Breast epithelium (tissue), 4 donors: Measurements from ENCODE around the gene ITPKB. TPM values are rescaled to one million over a fixed set of nuclear protein-coding genes. Genes with fewer than 3 reads are reported as not detected.

Experiments used
- DNase-seq, 2 donors: peaks; one replicate each; pipeline ENCODE4 v3.0.0-alpha.2; 2019; ENCODE audit warnings: low spot score in 2 of 2
- H3K27ac ChIP-seq, 2 donors: fragments of 200-600 bp; sonication (generic) in 1 of 2; one replicate each; pipeline ENCODE4 v1.5.1; 2016 to 2019; ENCODE audit warnings: mild to moderate bottlenecking in 1 of 2
- H3K27me3 ChIP-seq, 2 donors: fragments of 200-600 bp; sonication (generic) in 1 of 2; one replicate each; pipeline versions ENCODE4 v1.5.1 to v1.6.0; 2017 to 2019; ENCODE audit warnings: control low read depth in 1 of 2, mild to moderate bottlenecking in 1 of 2
- H3K36me3 ChIP-seq: fragments of 200-600 bp; one replicate; pipeline ENCODE4 v1.5.1; 2019
- H3K4me1 ChIP-seq, 2 donors: fragments of 200-600 bp; sonication (generic); one replicate each; pipeline ENCODE4 v1.5.1; 2016 to 2019; ENCODE audit warnings: control low read depth in 1 of 2
- H3K4me3 ChIP-seq, 3 donors: fragments of 200-600 bp; sonication (generic); 1 replicate in 2 of 3; 2 replicates in 1 of 3; pipeline ENCODE4 v1.5.1; 2016 to 2019; ENCODE audit warnings: mild to moderate bottlenecking in 3 of 3, moderate library complexity in 2 of 3
- H3K9me3 ChIP-seq, 2 donors: fragments of 200-600 bp; sonication (generic) in 1 of 2; one replicate each; pipeline ENCODE4 v1.5.1; 2016 to 2019; ENCODE audit warnings: control low read depth in 1 of 2
- CTCF ChIP-seq, 3 donors: fragments of 450-650 bp; IDR thresholded peaks; one replicate each; pipeline ENCODE4 v1.5.1; 2016 to 2017; ENCODE audit warnings: antibody characterized with exemption in 3 of 3, mild to moderate bottlenecking in 3 of 3, moderate library complexity in 3 of 3
- POLR2A ChIP-seq: fragments of 450-650 bp; IDR thresholded peaks from one replicate; pipeline ENCODE4 v1.6.1; 2016; ENCODE audit warnings: antibody characterized with exemption, mild to moderate bottlenecking, moderate library complexity
- POLR2AphosphoS5 ChIP-seq, 3 donors: sonication (generic); formaldehyde crosslinking; IDR thresholded peaks; one replicate each; pipeline ENCODE4 v1.6.1; 2017; ENCODE audit warnings: antibody characterized with exemption in 3 of 3
- intact Hi-C: fragments of 100-400 bp; cut with DNase I; formaldehyde crosslinking; loops from one replicate; pipeline ENCODE4 v1.15.1; 2023; ENCODE audit warnings: low total_unique reads
- total RNA-seq, 3 donors: library from RNA; depleted of rRNA; stranded (reverse); fragments of >200 nt; gene quantifications; one replicate each; pipeline ENCODE4 v1.1.0, GENCODE V29; 2016

ITPKB gene
- total RNA-seq, 3 donors from 2014 or later = 24.0 to 37.6 (median 25.6) TPM

DNA sequence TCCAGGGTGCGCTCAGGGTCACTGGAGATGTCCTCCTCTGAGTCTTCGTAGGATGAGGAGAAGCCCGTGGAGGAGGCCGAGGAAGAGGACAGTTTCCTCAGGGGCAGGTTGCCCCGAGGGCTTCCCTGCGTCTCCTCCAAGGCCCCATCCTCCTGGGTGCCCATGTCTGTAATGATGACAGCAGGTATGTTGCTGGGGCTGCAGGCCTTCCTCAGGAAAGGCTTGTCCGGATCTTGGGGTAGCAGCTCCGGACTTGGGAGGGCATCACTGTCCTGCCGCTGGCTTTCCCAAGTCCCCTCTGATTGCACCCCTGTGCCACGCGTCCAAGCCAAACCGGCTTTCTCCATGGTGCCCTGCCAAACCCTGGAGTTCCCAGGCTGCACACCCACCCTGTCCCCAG, 3.5 kb downstream of the ITPKB start:
- no peak for TF ChIP-seq POLR2A
- no peak for TF ChIP-seq POLR2AphosphoS5 (IDR thresholded peaks at IDR 0.05)
- no peak for TF ChIP-seq CTCF (IDR thresholded peaks at IDR 0.05)
- H3K9me3 ChIP-seq = no peaks in the 10 kb centered on the region
- intact Hi-C loops = no loop called here
- peaks cover 8 to 16% of the 10 kb centered on the region in 2 donors for H3K4me1 ChIP-seq
- H3K4me3 ChIP-seq = peak overlapping the region; percentile 5 to 98 (median 83)
- H3K27me3 ChIP-seq = no peaks in the 10 kb centered on the region
- H3K36me3 ChIP-seq = no peaks in the 10 kb centered on the region
- no peak for DNase-seq
- H3K27ac ChIP-seq = peak overlapping the region in 1 of 2 donors; percentile 92

GRCh38 chr1:226734611-226735153, 4.4 kb downstream of the ITPKB start:
- TF ChIP-seq CTCF (IDR thresholded peaks at IDR 0.05) (no peak), POLR2AphosphoS5 (IDR thresholded peaks at IDR 0.05) (no peak), POLR2A (no peak)
- no peaks in the 10 kb centered on the region for H3K27me3 ChIP-seq
- no peaks in the 10 kb centered on the region for H3K36me3 ChIP-seq
- peak overlapping the region in 1 of 3 donors; percentile 98 for H3K4me3 ChIP-seq
- H3K9me3 ChIP-seq = no peaks in the 10 kb centered on the region
- peak overlapping the region in 1 of 2 donors; percentile 30 for H3K27ac ChIP-seq
- DNase-seq = no peak
- intact Hi-C loops = no loop called here
- H3K4me1 ChIP-seq = peaks cover 8 to 12% of the 10 kb centered on the region in 2 donors

- intact Hi-C loops = no loop called here
- Histone ChIP-seq H3K4me3 (peak overlapping the region in 2 of 3 donors; percentile 16 to 98), H3K27me3 (no peaks in the 10 kb centered on the region), H3K36me3 (no peaks in the 10 kb centered on the region), H3K27ac (peak overlapping the region; percentile 25 to 30), H3K4me1 (peaks cover 8 to 11% of the 10 kb centered on the region in 2 donors), H3K9me3 (no peaks in the 10 kb centered on the region)
- no peak for DNase-seq
- TF ChIP-seq CTCF (IDR thresholded peaks at IDR 0.05) (no peak), POLR2AphosphoS5 (IDR thresholded peaks at IDR 0.05) (no peak), POLR2A (no peak)
These were observed 5.2 kb downstream of the ITPKB start for GRCh38 chr1:226733876-226734275.

DNA sequence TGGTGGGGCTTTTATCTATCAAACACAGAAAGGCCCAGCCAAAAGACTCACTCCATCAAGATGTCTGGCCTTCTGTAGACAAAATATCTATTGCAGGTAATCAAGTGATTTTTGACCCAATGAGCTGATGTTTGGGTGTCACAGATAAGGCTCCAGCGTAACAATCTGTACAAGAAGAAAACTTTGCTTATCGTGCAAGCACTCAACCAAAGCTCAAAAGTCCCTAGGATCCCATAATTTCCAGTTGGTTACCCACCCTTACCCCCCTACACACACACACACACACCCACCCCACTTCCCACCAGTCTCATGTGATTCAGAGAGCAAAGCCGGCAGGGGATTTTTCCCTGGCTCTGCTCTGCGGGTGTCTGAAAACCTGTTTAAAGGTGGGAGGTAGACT, 5.8 kb downstream of the ITPKB start:
- peaks cover 8 to 11% of the 10 kb centered on the region in 2 donors for H3K4me1 ChIP-seq
- H3K36me3 ChIP-seq = no peaks in the 10 kb centered on the region
- intact Hi-C loops = no loop called here
- no peaks in the 10 kb centered on the region for H3K9me3 ChIP-seq
- no peaks in the 10 kb centered on the region for H3K27me3 ChIP-seq
- H3K4me3 ChIP-seq = peak overlapping the region in 2 of 3 donors; percentile 16 to 98
- peak overlapping the region; percentile 25 to 30 for H3K27ac ChIP-seq
- DNase-seq = no peak
- TF ChIP-seq POLR2A (no peak), POLR2AphosphoS5 (IDR thresholded peaks at IDR 0.05) (no peak), CTCF (IDR thresholded peaks at IDR 0.05) (no peak)

GRCh38 chr1:226732856-226733291, 6.2 kb downstream of the ITPKB start:
- Histone ChIP-seq H3K9me3 (no peaks in the 10 kb centered on the region), H3K27ac (peak overlapping the region in 1 of 2 donors; percentile 34), H3K4me3 (peak overlapping the region in 1 of 3 donors; percentile 98), H3K27me3 (no peaks in the 10 kb centered on the region), H3K4me1 (peaks cover 6 to 11% of the 10 kb centered on the region in 2 donors), H3K36me3 (no peaks in the 10 kb centered on the region)
- DNase-seq = no peak
- TF ChIP-seq POLR2A = no peak
- no peak for TF ChIP-seq POLR2AphosphoS5 (IDR thresholded peaks at IDR 0.05)
- intact Hi-C loops = no loop called here
